NCI-H2107 (cell line): ENCODE results near the gene PDCD4.

ENCODE experiments used
- DNase-seq: peaks from one replicate; lab custom pipeline; 2025; lab: John Stamatoyannopoulos, UW

PDCD4 gene

DNA sequence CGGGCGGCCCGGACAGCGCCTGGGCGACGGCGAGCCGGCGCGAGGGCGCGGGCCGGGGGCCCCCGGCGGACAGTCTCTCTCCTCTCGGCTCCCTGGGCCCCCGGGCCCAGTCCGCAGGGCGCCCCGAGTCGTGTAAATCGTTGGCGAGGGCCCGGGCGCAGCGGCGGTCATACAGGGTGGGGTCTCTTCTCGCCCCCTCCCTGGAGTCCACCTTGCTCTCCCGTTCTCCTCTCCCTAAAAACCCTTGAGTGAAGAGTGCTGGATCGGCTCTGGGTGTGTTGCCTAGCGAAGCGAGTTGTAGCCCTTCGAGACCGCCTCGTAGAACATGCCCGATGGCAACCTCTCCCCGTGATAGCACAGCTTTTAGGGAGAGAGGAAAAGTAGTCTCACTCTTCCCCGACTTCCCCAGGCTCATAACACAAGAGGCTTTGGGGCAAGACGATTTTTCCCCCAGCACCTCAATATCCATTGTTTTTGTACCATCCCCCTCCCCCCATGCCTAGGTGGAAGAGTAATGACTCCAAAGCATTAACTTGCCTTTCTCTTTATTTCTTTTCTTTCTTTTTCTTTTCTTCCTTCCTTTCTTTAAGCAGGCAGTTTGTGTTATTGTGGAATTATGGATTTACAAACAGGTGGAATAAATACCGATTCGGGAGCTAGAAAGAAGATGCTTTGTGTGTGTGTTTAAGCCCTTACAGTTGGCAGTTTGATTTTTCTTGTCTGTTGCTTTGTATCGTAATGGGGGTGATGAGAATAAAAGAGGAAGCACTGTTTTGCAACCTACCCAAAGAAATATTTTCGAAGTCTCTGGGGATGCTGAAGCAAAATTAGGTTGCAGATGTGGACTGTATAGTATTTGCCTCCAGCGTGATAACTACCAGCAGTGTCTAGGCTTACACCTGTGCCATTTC lies 48.5 kb downstream of the PDCD4 start:
- DNase-seq: no peak

DNA sequence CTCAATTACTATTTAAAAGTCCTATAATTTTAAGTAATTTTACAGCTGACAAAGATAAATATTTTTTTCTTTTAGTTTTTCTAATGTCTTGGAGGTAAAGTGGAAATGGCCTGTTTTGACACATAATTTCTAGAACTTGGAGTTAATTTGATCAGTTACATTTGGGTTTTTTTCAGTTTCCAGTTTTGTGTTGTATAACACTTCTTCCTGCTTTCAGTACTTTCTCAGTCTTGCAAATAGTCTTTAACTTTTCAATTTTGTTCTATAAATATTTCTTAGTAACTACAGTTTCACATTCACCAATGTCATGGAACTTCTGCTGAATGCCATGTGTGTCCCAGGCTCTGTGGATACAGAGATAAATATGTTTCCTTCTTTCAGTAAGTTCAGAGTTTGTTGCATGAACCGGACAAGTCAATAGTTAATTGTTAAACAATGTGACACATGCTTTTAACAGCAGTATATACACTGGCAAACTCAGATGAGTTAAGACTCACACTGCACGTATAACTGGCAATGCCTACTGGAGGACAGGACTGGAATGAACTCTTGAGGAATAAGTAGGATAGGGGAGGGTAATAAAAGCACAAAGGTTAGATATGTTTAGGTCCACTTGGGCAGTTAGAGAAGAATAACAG lies 52.2 kb downstream of the PDCD4 start:
- DNase-seq: no peak

GRCh38 chr10:110927461-110927860 lies 55.7 kb downstream of the PDCD4 start:
- DNase-seq: no peak

DNA sequence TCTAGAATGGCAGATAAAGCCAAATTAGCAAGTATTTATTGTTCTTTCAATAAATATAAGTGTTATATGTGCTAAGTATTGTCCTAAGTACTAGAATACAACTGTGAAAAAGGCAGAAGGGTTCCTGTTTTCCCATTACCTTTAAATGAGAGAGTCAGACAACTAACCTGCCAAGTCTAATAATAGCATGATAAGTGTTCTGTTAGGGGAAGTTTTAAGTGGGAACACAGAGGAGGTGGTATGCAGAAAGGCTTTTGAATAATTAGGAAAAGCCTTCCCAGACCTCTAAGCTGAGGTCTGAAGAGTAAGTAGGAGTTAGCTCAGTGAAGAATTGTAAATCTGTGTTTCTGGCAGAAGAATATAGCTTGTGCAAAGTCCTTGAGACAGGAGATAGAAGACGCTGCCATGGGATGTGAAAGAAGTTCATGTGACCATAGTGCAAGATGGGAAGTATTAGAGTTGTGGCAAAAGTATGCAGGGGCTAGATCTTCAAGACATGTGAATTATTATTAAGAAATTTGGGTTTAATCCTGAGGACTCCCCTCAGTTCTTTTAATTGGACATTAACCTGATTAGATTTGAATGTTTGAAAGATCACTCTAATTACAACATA lies 60.1 kb downstream of the PDCD4 start:
- no peak for DNase-seq

DNA sequence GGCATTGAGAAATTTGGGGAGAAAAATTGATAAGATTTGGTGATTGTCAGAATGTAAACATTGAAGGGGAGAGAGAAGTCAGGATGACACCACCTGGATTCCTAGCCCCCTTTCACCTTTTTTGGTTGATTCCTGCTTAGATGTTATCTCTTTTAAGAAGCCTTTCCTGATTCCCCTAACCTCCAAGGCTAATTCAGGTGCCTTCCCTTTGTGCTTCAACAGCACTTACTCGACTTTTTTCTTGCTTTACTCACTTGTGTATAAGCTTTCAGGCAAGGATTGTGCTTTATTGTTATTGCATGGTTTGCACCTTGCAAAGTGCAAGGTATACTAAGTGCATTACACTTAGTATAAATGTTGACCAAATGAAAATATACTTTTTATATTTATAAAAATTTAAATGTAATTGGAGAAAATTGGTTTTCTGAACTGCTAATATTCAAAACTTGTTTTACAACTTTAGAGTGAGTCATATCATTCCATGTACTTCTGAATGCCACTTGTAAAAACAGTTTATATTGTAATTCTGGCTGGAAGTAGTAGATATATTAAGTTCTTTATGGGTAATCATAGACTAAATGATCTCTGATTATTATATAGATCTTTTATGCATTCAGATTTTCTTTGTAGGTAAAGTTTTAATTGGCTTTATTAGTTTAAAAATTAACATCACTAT lies 60.9 kb downstream of the PDCD4 start:
- no peak for DNase-seq

DNA sequence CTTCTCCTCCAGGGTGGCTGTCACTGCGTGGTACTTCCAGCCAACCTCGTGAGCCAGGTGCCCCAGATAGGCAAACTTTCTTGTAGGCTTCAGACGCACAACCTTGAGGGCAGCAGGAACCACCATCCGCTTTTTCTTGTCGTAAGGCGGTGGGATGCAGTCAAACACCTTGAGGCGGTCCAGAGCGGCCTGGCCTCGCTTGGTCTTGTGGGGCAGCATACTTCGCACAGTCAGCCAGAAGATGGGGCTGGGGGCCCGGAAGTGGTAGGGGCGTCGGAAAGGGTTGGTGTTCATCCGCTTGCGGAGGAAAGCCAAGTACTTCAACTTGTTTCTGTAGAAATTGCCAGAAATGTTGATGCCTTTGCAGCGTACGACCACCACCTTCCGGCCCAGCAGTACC lies 65.0 kb downstream of the PDCD4 start:
- DNase-seq: no peak

GRCh38 chr10:110939419-110939818 lies 67.7 kb downstream of the PDCD4 start:
- no peak for DNase-seq

- DNase-seq: no peak
These were observed 73.2 kb downstream of the PDCD4 start for GRCh38 chr10:110944792-110945396.

GRCh38 chr10:110946496-110946895 lies 74.8 kb downstream of the PDCD4 start:
- no peak for DNase-seq

DNA sequence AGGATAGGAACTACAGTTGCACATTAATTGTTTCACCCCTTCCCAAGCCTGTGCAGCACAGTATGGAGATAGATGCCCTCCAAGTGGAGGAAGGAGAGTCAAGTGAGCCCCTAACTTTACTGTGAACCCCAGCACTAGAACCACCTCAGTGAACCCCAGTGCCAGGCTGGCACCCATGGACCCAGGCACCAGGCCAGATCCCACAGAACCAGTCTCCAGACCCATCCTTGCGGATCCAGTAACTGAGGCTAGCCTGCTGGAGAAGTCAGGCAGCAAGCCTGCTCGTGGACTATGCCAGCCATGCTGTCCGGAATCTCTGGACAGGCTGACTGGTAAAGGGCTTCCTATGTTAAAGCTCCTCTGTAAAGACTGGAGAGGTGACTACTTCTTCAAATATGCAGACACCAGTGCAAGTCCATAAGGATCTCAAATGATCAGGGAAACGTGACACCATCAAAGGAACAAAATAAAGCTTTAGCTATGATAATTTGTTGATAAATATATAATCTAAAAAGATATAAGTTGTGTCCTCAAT lies 75.4 kb downstream of the PDCD4 start:
- DNase-seq: no peak
